ENCODE results near the gene KIRREL2.

DNA sequence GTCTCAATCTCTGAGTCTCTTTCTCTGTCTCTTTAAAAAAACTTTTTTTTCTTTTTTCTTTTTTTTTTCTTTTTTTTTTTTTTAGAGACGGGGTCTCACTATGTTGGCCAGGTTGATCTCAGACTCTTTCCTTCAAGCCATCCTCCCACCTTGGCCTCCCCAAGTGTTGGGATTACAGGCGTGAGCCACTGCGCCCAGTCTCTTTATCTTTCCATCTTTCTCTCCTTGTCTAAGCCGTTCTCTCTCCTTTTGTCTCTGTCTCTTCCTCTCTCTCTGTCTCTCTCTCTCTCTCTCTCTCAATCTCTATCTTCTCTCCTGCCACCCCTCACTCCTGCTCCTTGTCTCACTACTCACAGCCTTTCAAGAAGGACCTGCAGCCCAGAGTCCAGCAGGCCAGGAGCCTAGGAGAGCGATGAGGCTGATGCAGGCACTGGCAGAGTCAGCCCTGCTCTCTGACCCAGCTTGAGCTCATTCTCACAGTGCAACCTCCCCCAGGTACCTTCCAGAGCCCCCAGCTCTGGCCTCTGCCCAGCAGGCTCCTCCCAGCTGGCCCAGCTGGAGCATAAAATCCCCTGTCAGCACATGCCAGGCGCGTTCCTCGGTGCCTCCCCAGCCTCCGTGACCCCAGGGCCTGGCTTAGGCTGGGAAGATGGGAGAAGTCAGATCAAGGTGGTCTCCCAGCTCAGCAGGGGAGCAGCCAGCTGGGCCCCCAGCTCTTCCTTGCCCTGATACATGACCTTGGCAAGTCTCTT lies 4.5 kb upstream of the KIRREL2 start, which contains the start of gene NPHS1:
- TF ChIP-seq POLR2A (IDR thresholded peaks at IDR 0.05; ENCODE audit: low read length) (no peak), GATA1 (IDR thresholded peaks at IDR 0.05; ENCODE audit: low read depth, low read length) (no peak)

All from erythroblast (primary cell).